Measurements from ENCODE around the gene ZC3HAV1L.
"Not testable (repeated sequence)": the region's sequence is repeated elsewhere in the genome, so short reads cannot be mapped to it uniquely, and the experiment has no call there.

Gene ZC3HAV1L

DNA sequence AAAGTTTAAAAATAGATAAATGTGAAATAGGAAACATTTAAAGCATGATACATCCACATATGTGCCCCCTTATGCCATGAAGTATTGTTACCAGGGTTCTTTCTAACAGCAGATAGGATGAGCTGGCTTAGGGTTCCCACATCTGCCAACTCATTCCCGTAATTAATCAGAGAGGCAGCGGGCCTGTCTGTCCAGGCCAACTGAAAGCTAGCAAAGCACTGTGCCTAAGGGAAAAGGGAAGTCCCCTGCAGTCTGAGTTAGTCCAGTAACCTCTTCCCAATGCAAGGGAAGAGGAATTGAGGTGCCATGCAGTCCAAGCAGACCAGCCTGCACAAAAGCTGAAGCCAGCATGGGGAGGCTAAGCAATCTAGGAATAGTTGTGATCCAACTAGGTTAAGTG lies 18.3 kb upstream of the ZC3HAV1L start:
- no peak for DNase-seq (ENCODE audit: low read depth)

DNA sequence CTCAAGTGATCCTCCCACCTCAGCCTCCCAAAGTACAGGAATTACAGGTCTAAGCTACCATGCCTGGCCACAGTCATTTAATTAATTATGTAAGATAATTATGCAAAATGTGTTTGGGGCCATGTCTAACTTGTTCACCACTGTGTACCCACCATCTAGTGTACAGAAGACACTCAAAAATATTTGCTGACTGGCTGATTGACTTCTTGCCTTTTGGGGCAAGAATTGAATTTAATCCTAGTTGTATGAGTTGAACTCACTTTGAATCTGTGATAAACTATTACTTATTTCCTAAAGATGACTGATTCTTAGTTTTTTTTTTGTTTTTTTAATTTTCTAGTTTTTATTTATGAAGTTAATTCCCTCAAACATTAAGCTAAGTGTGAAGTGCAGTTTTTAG lies 15.8 kb upstream of the ZC3HAV1L start:
- no peak for DNase-seq (ENCODE audit: low read depth)

DNA sequence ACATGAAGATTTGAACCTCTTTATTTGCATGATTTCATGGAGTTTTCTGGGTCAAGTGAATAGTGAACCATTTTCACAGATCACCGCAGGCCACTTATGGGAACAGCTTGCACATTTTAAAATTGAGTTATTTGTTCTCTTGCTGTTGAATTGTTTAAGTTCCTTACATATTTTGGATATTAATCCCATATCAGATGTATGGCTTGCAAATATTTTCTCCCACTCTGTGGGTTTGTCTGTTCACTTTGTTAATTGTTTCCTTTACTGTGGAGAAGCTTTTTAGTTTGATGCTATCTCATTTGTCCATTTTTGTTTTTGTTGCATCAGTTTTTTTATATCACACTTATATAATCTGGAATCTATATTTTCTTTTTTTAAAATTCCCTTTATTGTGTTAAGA lies 14.1 kb upstream of the ZC3HAV1L start:
- no peak for DNase-seq (ENCODE audit: low read depth)

DNA sequence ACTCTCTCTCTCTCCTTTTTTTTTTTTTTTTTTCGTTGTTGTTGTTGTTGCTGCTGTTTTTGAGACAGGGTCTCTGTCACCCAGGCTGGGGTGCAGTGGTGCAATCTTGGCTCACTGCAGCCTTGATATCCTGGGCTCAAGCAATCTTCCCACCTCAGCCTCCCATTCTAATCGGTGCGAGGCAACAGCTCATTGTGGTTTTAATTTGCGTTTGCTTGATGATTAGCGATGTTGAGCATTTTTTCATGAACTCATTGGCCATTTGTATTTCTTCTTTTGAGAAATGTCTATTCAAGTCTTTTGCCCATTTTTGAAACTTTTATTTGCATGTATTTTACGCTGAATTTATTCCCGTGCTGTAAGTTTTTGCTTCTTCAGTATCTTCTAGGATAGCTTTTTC lies 13.3 kb upstream of the ZC3HAV1L start:
- no peak for DNase-seq (ENCODE audit: low read depth)

DNA sequence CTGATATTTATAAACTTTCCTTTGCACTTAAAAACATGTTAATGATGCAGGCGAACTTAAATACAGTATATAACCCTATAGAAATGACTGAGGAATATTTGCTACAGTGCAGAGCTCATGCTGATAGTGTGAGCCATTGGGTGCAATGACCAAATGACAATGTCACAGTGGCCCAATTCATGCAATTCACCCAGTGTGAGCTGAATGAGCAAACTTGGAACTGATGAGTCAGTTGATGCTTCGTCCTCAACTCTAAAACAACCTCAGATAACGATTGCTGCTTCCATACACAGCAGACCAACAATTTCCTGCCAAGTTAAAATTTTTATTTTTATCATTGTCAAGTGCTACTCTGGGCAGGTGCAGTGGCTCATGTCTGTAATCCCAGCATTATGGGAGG lies 12.1 kb upstream of the ZC3HAV1L start:
- DNase-seq (ENCODE audit: low read depth), result no peak

DNA sequence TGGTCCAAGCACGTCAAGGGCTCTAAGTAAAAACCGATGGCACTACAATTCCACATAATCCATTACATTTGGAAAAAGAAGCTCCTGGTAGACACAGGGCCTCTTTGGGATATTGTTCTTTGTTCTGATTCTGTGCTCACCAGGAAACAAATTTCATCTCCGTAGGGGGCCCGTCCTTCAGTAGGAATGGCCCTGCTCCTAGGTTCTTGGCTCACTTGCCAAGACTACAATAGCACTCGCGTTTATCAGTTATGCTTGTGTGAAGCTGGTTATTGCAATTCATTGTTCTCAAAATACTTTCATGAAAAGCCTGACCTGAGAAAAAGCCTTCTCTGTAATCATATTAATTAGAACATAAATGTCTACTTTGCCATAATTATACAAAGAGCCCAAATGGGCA lies 10.3 kb upstream of the ZC3HAV1L start:
- DNase-seq (ENCODE audit: low read depth), result no peak

DNA sequence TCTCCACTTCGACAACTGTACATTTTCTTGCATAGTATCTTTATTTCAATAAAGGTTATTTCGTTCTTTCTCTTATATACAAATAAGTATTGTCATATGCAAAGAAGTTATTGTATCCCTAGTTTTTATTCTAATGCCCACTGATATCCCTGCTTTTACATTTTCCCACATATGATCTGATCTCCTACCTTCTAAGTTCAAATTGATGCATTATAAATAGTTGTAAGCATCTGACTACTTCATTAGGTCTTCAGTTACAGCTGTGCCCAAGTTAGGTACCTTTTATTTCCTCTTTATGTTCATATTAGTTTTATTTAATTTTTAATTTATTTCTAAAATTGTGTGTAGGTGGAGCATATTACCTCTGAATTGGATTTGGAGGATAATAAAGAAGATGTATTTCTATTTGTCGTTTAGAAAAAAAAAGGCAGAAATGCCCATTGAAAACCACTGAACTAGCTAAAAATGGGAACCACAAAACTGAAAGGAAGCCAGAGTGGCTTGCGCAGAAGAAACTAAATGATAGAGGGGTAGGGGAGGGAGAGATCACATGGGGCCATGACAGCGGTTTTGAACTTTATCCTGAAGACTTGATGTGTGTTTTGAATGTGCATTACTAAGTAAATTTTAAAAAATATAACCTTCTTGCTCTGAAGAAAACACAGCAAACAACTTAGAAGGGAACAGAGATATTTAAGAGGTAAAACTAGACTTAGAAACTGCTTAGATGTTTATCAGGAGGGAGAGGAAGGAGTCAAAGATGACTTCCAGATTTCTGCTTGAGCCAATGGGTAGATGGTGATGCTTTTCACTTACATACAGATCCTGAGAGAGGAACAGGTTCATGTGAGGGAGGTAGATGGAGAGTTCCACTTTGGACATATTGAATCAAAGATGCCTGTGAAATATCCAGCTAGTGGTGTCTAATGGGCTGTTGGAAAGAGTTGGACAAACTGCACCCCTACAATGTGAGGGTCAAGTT lies 9.3 kb upstream of the ZC3HAV1L start:
- DNase-seq (ENCODE audit: low read depth), result no peak

DNA sequence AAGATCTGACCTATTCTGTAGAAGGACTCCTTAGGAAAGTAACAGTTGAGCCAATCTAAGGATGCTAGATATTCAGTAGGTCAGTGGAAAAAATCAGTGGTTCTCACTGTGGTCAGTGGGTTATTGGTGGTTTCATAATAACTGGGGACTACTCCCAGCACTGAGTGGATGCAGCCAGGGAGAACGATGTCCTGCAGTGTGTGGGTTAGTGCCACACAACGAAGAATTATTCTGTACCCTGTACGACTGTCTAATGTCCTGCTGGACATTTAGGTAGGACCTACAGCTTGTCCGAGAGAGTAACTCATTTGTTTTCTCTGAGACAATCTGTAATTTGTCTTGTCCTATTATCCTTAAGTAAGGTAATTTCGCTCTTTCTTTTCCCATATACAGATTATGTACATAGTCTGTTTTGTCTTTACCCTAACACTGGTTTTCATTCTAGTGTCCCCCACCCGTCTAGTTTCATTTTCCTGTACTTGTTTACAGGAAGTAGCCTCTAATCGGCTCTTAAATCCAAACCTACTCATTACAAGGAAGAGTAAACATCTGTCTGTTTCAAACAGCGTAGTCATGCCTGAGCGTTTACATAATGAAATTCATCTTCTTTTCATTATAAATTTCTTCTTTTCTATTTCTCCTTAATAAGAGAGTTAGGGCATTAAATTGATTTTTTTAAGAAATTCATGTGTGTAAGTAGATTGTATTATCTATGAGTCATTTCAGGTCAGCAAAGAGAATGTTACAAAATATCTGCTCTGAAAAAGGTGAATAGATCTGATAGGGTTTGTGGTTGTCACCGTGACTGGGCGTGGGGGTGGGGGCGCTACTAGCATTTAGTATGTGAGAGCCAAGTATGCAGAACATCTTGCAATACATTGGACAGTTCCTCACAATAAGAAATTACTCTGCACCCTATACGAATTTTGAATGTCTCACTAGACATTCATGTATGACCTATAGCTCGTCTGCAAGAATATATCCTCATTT lies 8.3 kb upstream of the ZC3HAV1L start:
- peak; percentile 62 for DNase-seq (ENCODE audit: low read depth)

DNA sequence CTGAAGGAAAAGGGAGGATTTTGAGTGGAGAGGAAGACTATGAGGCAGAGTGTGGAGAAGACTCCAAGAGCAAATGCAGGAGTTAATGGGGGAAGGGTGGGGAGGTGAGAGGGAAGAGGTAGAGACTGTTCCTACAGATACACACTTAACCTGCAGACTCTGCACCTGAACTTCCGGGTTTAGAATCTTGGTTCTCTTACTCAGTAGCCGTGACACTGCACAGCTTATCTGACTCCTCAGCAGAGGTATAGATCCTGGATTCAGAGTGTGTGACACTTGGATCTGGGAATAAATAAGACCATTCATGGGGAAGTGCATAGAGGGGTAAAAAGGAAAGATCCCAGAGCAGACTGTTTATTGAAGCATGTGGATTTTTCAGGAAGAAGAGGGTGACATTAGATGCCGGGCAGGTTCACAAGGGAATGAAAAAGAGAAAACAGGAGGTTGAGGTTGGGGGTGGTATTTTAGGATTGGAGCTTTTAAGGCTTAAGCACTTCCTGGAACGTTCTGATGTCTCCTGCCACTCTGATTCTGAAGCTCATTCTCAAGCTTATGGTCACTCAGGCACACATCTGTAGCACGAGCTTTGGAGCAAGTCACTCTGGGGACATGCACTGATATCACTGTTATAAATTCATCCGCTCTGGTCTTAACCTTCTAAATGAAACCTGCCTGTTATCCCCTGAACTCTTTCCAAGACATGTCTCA lies 5.7 kb upstream of the ZC3HAV1L start:
- DNase-seq (ENCODE audit: low read depth), result no peak

DNA sequence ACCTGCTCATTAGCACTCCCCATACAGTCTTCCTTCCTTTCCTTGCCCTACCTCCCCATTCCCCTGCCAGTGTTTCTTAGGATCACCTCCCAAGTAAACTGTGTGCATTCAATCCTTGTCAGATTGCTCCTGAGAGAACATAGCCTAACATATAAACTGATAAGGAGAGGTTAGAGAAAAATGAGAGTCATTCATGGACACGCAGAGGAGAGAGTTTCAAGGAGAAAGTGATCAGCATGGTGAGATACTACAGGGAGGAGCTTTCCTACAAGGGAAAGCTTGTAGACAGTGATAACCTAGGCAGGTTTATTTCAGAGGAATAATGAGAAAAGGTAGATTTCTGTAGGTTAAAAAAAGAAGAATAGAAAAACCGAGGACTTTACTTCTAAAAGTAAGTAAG lies 2.8 kb upstream of the ZC3HAV1L start:
- no peak for DNase-seq (ENCODE audit: low read depth)

DNA sequence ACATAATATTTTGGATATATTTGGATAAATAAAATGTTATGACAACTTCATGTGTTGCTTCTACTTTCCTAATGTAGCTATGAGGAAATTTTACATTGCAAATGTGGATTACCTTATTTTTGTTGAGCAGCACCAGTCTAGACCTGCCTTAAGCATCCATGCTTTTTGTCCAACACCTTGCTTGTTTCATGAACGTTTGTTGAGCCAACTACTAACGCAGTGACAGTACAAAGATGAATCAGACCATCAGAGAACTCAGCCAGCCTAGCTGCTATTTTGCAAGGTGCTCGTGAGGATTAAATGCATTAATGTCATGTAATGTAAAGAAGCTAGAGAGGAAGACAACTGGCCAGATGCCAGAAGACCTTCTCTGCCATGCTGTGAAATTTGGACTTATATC lies 1.1 kb upstream of the ZC3HAV1L start:
- no peak for DNase-seq (ENCODE audit: low read depth)

DNA sequence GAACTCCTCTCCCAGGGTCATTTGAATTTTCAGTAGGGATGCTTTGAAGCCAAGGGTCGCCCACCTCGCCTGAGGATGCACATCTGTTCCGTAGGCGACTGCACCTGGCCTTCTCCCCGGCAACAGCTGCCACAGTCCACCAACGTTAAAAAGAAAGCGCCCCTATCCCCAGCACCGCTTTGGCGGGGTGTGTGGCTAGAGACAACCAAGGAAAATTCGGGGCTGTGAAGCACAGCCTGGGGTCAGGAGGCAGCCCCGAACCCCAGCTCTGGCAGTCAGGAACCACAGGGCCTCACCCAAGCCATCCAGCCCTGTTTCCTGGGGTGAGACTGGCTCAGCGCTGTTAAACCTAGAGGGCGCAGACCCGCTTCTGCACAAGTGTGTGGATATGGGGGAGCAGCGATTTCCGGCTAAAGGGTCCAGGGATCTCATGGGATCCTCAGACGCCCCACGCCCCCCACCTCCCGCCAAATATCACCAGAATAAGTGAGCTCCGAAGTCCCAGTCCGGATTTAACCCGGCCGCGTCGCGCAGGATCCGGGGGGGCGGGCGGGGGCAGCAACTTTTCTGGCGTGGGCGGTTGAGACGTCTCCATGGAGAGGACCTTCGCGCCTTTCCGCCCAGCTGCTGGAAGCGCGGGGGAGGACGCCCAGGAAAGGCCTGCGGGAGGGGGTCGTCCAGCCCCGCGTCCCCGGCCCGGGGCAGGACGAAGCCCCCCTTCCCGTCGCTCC lies 822 bp downstream of the ZC3HAV1L start:
- peak; percentile 27 for DNase-seq (ENCODE audit: low read depth)

DNA sequence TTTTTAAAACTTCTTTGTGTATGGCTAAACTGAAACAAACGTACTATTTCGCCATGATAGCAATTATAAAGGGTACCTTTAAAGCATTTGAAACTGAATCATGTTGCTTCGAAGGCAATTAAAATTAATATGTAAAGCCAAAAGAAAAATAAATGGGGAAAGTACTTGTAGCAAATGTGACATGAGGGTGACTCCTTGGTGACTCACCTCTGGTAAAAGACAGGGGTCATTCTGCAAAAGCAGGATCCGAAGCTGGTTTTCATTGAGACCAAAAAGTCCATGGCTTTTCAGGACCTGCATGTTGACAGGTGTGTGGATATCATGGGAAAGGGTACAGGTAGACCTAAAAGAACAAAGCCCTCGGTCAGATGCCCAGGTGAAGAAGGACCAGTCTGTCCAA lies 1.5 kb downstream of the ZC3HAV1L start:
- DNase-seq (ENCODE audit: low read depth), result no peak

DNA sequence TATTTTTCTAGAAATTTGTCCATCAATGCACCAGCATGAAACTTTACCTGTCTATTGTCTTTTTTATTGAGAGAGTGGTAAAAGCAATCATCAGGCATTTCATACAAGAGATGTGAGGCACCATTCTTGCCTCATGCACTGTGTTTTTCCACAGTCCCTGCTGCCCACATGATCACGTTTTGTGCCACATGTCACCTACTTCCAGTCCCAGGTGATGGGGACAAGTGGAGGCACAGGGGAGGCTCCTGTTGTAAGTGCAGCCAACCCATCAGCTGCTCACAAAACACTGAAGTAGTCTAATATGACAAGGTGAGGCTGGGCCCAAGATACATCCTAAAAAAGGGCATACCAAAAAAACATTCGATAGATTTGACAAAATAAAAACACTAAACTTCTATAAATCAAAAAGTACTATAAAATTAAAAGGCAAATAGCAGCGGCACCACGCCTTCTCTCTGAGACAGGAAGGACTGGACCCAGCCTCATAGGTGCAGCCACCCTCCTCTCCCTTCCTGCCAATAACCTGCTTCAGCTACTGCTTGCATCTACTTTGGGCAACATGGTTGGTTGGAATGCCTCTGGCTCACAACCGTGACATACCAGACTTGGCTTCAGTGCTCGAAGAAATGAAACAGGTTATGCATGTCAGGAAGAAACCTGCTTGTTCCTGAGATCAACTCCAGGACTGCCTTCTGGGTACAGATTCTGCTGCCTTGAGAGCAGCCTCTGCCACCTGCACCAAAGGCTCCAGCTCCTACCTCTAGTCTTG lies 2.3 kb downstream of the ZC3HAV1L start:
- DNase-seq (ENCODE audit: low read depth), result no peak

DNA sequence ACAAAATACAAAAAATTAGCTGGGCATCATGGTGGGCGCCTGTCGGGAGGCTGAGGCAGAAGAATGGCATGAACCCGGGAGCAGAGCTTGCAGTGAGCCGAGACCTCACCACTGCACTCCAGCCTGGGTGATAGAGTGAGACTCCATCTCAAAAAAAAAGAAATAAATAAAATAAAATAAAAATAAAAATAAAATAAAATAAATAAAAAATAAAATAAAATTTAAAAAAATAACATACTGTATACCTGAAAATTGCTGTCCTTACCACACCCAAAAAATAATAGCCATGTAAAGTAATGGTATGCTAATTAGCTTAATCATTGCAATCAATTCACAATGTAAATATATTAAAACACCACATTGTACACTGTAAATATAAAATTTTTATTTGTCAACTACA lies 3.4 kb downstream of the ZC3HAV1L start:
- no peak for DNase-seq (ENCODE audit: low read depth)

DNA sequence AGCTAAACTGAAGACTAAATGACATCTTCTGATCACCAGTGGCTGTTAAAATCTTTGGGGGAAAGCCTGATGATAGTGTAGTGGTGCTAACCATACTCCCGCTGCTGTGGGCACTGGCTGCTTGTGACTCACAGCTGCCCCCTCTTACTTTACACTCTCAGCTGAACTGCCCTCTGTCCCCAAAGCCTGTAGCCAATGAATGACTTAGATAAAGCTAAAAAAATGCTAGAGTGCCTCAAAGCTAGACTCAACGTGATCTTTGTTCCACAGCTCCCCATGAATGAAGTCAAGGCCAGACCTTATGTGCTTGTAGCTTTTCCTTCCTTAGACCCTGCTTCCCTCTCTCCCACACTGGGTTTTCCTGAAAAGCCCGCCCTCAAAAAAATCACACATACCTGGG lies 6.5 kb downstream of the ZC3HAV1L start:
- no peak for DNase-seq (ENCODE audit: low read depth)

DNA sequence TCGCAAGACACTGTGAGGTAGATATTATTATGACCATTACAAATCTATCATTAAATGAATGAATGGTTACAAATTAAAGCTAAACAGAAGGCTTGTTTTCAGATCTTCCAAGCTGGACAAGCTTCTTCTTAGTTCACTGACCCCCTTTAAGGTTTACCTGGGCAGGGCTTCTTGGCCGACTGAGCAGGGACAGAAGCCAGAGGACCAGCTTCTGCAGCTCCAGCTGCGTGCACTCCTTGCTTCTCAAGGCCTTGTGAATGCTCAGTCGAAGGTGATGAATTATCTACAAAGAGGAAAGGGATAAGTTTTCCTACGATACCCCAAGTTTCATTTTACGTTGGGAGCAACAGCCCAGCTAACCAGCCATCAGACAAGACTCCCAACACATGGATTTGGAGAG lies 9.3 kb downstream of the ZC3HAV1L start:
- DNase-seq (ENCODE audit: low read depth), result no peak

DNA sequence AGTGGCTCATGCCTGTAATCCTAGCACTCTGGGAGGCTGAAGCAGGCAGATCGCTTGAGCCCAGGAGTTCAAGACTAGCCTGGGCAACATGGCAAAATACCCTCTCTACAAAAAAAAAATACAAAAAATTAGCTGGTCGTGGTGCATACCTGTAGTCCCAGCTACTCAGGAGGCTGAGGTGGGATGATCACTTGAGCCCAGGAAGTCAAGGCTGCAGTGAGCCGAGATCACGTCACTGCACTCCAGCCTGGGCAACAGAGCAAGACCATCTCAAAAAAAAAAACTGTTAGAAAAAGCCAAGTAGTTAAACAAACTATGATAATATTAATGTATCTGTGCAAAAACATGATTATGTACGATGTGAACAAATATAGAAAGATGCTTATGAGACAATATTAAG lies 10.0 kb downstream of the ZC3HAV1L start:
- DNase-seq (ENCODE audit: low read depth), result not testable (repeated sequence)

DNA sequence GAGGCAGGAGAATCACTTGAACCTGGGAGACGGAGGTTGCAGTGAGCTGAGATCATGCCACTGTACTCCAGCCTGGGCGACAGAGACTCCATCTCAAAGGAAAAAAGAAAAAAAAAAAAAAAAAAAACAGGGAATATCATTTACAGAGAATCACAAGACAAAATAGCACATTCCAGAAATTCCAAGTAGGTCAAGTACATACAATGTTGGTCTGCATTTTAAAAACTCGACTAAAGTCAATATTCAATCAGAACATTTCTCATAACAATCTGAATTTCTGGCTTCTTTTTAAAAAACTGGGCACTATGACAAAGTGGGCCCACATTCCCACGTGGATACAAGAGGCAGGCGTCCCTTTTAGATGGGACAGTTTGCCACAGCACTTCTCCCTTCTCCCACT lies 12.8 kb downstream of the ZC3HAV1L start:
- DNase-seq (ENCODE audit: low read depth), result no peak

DNA sequence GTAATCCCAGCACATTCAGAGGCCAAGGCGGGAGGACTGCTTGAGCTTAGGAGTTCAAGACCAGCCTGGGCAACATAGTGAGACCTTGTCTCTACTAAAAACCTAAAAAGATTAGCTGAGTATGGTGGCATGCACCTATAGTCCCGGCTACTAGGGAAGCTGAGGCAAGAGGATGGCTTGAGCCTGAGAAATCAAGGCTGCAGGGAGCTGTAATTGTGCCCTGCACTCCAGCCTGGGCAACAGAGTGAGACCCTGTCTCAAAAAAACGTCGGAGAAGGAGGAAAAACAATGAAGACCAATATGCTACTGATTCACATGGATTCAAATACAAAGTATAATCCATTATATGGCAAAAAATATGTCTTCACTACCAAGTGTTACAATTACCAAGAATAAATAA lies 13.6 kb downstream of the ZC3HAV1L start:
- no peak for DNase-seq (ENCODE audit: low read depth)

DNA sequence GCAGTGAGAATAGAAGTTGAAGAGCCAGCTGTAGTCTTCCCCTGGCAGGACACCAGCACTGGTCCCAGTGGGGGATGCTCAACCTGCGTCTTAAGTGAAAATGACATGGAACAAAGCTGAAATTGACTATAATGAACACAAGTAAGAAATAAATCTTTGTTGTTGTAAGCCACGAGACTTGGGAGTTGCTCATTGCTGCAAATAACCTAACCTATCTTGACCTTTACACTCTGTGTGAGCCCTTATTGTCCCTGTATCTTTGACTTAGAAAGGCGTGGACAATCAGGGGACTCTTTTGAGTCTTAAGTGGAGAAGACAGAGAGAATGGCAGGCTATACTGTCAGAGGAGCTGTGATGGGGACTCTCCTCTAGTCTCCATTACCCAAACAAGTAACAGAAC lies 16.9 kb downstream of the ZC3HAV1L start:
- DNase-seq (ENCODE audit: low read depth), result no peak
